Suprapubic skin (tissue), 3 donors: ENCODE results near the gene POLDIP2.

Experiments used
- CTCF ChIP-seq, 2 donors: fragments of 200-600 bp in 1 of 2; fragments of 450-650 bp in 1 of 2; sonication (generic) in 1 of 2; IDR thresholded peaks; one replicate each; pipeline ENCODE4 v1.5.1; 2016 to 2019; ENCODE audit warnings: antibody characterized with exemption in 2 of 2, mild to moderate bottlenecking in 1 of 2, moderate library complexity in 1 of 2
- POLR2A ChIP-seq, 2 donors: fragments of 450-650 bp; IDR thresholded peaks; one replicate each; pipeline ENCODE4 v1.6.1; 2017; ENCODE audit warnings: antibody characterized with exemption in 2 of 2, mild to moderate bottlenecking in 2 of 2, moderate library complexity in 2 of 2

DNA sequence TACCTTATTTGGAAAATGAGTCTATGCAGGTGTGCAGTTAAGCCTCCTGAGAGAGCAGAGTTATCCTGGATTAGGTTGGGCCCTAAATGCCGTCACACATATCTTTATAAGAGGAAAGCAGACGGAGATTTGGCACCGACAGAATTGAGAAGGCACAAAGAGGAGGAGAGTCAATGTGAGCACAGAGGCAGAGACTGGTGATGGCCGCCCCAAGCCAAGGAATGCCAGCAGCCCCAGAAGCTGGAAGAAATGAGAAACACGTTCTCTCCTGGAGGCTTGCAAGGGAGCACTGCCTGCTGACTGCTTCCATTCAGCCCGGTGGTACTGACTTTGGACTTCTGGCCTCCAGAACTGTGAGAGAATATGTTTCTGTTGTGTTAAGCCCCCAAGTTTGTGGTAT is 45.5 kb upstream of the POLDIP2 start:
- TF ChIP-seq POLR2A (IDR thresholded peaks at IDR 0.05) = no peak
- TF ChIP-seq CTCF (IDR thresholded peaks at IDR 0.05) = no peak
